Sigmoid colon (tissue), 4 donors: ENCODE results near the gene NUP188.

Experiments used
- EP300 ChIP-seq, 4 donors: sonication (generic); formaldehyde crosslinking; IDR thresholded peaks; one replicate each; pipeline ENCODE4 v1.6.1; 2017; ENCODE audit warnings: antibody characterized with exemption in 4 of 4
- POLR2A ChIP-seq, 2 donors: fragments of 450-650 bp; IDR thresholded peaks; one replicate each; pipeline ENCODE4 v1.6.1; 2016; ENCODE audit warnings: antibody characterized with exemption in 2 of 2, mild to moderate bottlenecking in 2 of 2, moderate library complexity in 2 of 2
- TF ChIP-seq, protein P1 (sequence below), 4 experiments: fragments of 450-650 bp in 3 of 4; fragments of 200-600 bp in 1 of 4; IDR thresholded peaks; one replicate each; pipeline ENCODE4 v1.5.1; 2016 to 2019; ENCODE audit warnings: antibody characterized with exemption in 4 of 4, mild to moderate bottlenecking in 3 of 4, moderate library complexity in 2 of 4

DNA sequence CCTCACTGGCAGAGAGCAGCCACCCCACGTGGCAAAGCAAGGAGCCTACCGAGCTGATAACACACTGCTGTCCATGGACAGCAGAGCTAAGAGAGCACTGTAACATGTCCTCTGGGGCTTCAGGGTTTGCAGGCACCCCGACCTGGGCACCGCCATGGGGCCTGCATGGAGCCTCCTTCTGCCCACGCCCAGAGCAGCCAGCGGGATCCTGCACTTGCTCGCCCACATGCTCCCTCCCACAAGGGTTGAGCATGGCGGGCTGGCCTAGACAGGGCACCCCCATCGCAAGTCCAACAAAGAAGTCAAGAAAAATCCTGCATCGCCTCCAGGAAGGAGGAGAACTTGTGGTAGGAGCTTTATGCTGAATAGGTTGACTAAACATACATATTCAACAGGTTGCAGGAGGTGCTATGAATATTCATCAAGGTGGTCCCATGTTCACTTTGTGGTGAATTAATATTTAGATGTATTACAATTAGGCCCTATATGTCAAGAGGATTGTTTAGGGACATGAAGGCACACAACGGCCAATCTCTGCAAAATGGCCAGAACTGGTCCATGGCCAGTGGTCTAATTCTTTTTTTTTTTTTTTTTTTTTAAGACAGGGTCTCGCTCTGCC lies 85.2 kb downstream of the NUP188 start:
- TF ChIP-seq, protein P1, sequence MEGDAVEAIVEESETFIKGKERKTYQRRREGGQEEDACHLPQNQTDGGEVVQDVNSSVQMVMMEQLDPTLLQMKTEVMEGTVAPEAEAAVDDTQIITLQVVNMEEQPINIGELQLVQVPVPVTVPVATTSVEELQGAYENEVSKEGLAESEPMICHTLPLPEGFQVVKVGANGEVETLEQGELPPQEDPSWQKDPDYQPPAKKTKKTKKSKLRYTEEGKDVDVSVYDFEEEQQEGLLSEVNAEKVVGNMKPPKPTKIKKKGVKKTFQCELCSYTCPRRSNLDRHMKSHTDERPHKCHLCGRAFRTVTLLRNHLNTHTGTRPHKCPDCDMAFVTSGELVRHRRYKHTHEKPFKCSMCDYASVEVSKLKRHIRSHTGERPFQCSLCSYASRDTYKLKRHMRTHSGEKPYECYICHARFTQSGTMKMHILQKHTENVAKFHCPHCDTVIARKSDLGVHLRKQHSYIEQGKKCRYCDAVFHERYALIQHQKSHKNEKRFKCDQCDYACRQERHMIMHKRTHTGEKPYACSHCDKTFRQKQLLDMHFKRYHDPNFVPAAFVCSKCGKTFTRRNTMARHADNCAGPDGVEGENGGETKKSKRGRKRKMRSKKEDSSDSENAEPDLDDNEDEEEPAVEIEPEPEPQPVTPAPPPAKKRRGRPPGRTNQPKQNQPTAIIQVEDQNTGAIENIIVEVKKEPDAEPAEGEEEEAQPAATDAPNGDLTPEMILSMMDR (IDR thresholded peaks at IDR 0.05) = no peak
- no peak for TF ChIP-seq EP300 (IDR thresholded peaks at IDR 0.05)
- TF ChIP-seq POLR2A (IDR thresholded peaks at IDR 0.05) = no peak
